GM12878 (cell line): ENCODE measurements around the gene TOR1B. TPM values are rescaled to one million over a fixed set of nuclear protein-coding genes. Genes with fewer than 3 reads are reported as not detected.

Experiments used
- ATAC-seq: fragments of 200-7000 bp; cut with Tn5 transposase; 3 replicates; pipeline ENCODE4 v1.9.1; 2020; ENCODE audit warnings: mild to moderate bottlenecking, moderate library complexity
- BruUV-seq: library from RNA; stranded (reverse); fragments of 400-500 nt; replicated peaks from 2 replicates; lab custom pipeline; 2021; lab: Mats Ljungman, UMichigan
- CTCF ChIA-PET: fragments of 300-600 bp; sonication (Branson Sonifier 250); formaldehyde crosslinking; extraction: SDS; loops from one replicate; lab custom pipeline; 2021; ENCODE audit warnings: inconsistent platforms; lab: Yijun Ruan, JAX
- POLR2A ChIA-PET: fragments of 350-600 bp; formaldehyde crosslinking; extraction: SDS; loops from one replicate; lab custom pipeline; 2021; ENCODE audit warnings: inconsistent platforms; lab: Charles Lee
- RAD21 ChIA-PET: fragments of 300-600 bp; sonication (Branson Sonifier 250); formaldehyde crosslinking; loops from one replicate; lab custom pipeline; 2023; ENCODE audit warnings: antibody characterized with exemption; ENCODE audit not compliant: unreplicated experiment; lab: Charles Lee
- SMC1A ChIA-PET: fragments of 300-600 bp; sonication (Branson Sonifier 250); formaldehyde crosslinking; loops from one replicate; lab custom pipeline; 2023; ENCODE audit not compliant: unreplicated experiment, uncharacterized antibody; lab: Charles Lee
- DNase-seq: peaks from one replicate; pipeline ENCODE4 v3.0.0-alpha.2; 2011; ENCODE audit warnings: low read depth, low spot score
- FAIRE-seq: peaks from 3 replicates; lab custom pipeline; 2011; peaks lifted over from hg19 to GRCh38; lab: Jason Lieb, UNC
- H2AFZ ChIP-seq: 2 replicates; pipeline ENCODE4 v1.6.0; 2011; ENCODE audit warnings: low read depth, low read length, control low read depth; ENCODE audit not compliant: control insufficient read depth
- H3K27ac ChIP-seq: 2 replicates; pipeline ENCODE4 v1.5.1; 2011; ENCODE audit warnings: control low read depth; ENCODE audit not compliant: control insufficient read depth, insufficient read depth
- H3K27me3 ChIP-seq, 2 experiments: replicated peaks in 1 of 2; 2 replicates each; pipeline versions ENCODE4 v1.6.0 to v1.6.1; 2011; ENCODE audit warnings: low read length in 1 of 2; ENCODE audit not compliant: control insufficient read depth in 2 of 2, insufficient read depth in 2 of 2
- H3K36me3 ChIP-seq, 2 experiments: 2 replicates each; pipeline ENCODE4 v1.5.1; 2011; ENCODE audit warnings: low read length in 1 of 2; ENCODE audit not compliant: control insufficient read depth in 2 of 2, insufficient read depth in 2 of 2
- H3K4me1 ChIP-seq: 2 replicates; pipeline ENCODE4 v1.6.1; 2011; ENCODE audit warnings: mild to moderate bottlenecking, low read length, moderate library complexity, mixed read lengths; ENCODE audit not compliant: control insufficient read depth, insufficient read depth
- H3K4me2 ChIP-seq: 2 replicates; pipeline ENCODE4 v1.6.0; 2011; ENCODE audit warnings: control low read depth; ENCODE audit not compliant: control insufficient read depth, insufficient read depth
- H3K4me3 ChIP-seq: fragments of 200-600 bp; sonication (generic); 2 replicates; pipeline ENCODE4 v1.5.1; 2016
- H3K79me2 ChIP-seq: 2 replicates; pipeline ENCODE4 v1.6.0; 2011; ENCODE audit warnings: low read length; ENCODE audit not compliant: control insufficient read depth, insufficient read depth
- H3K9ac ChIP-seq: 2 replicates; pipeline ENCODE4 v1.8.0; 2011; ENCODE audit warnings: low read length, control low read depth, mixed read lengths; ENCODE audit not compliant: control insufficient read depth, insufficient read depth
- H3K9me3 ChIP-seq: replicated peaks from 3 replicates; pipeline ENCODE4 v1.5.1; 2011; ENCODE audit warnings: mild to moderate bottlenecking, low read length; ENCODE audit not compliant: control insufficient read depth, insufficient read depth
- H4K20me1 ChIP-seq: 2 replicates; pipeline ENCODE4 v1.6.0; 2011; ENCODE audit not compliant: control insufficient read depth, insufficient read depth
- CREB1 ChIP-seq: IDR thresholded peaks from 2 replicates; pipeline ENCODE4 v1.6.1; 2012; ENCODE audit warnings: low read depth, mild to moderate bottlenecking, inconsistent platforms
- SREBF2 ChIP-seq: IDR thresholded peaks from 2 replicates; pipeline ENCODE4 v1.6.1; 2012; ENCODE audit warnings: mild to moderate bottlenecking, low read length
- WGBS: methylation state at CpG from one replicate; pipeline ENCODE4 v1.1.6; 2016; ENCODE audit warnings: low lambda C conversion rate; ENCODE audit not compliant: insufficient replicate concordance, insufficient coverage; ENCODE audit errors: missing lambda C conversion rate; 5-methylcytosine and 5-hydroxymethylcytosine counted together
- in situ Hi-C: fragments of 300-500 bp; cut with MboI; formaldehyde crosslinking; loops from 9 replicates; pipeline ENCODE4 v1.14.3; 2018; ENCODE audit warnings: mixed read lengths
- intact Hi-C: fragments of 100-400 bp; cut with micrococcal nuclease; formaldehyde crosslinking; loops from one replicate; pipeline ENCODE4 v1.14.2; 2022; ENCODE audit not compliant: unreplicated experiment
- polyA plus RNA-seq, 11 experiments: library from polyadenylated mRNA; depleted of rRNA in 4 of 11; unstranded in 6 of 11; stranded (reverse) in 5 of 11; fragments of >200 nt; fragmentation: Nextera tagmentation in 4 of 11; fragmentation: Illumina TruSeq in 1 of 11; extraction: Ambion mirVana in 4 of 11; extraction: Trizol in 1 of 11; gene quantifications; 1 replicate in 1 of 11; 2 replicates in 10 of 11; pipeline versions ENCODE4 v1.2.1 to v1.2.3, GENCODE V29; 2011 to 2016; ENCODE audit warnings: inconsistent platforms in 2 of 11, missing spikeins in 2 of 11, low read depth in 1 of 11
- total RNA-seq, 4 experiments: library from RNA; depleted of rRNA in 3 of 4; stranded (reverse); fragments of >200 nt in 3 of 4; fragmentation: Illumina TruSeq in 1 of 4; extraction: Trizol in 1 of 4; gene quantifications; 2 replicates each; pipeline versions ENCODE4 v1.2.1 to v1.2.3, GENCODE V29; 2013 to 2021
- TF ChIP-seq, protein P1 (sequence below): fragments of 450-650 bp; IDR thresholded peaks from 2 replicates; pipeline ENCODE4 v1.6.1; 2017; ENCODE audit warnings: mild to moderate bottlenecking

The TOR1B gene
- total and polyA plus RNA-seq, 10 of the 15 experiments (the other 5 are each of a cell fraction or from before 2014, with no cell fraction given), result 1.8 to 17.5 (median 9.9) TPM

- Histone ChIP-seq H4K20me1 (no peaks in the 10 kb centered on the region), H3K27me3 (no peaks in the 10 kb centered on the region), H3K9me3 (no peaks in the 10 kb centered on the region), H3K27ac (no peak overlapping the region), H3K4me3 (no peak overlapping the region), H3K9ac (no peak overlapping the region), H2AFZ (no peak overlapping the region), H3K79me2 (no peaks in the 10 kb centered on the region), H3K36me3 (no peaks in the 10 kb centered on the region), H3K4me2 (no peak overlapping the region), H3K4me1 (no peaks in the 10 kb centered on the region)
- no peak for DNase-seq
- BruUV-seq, result no TSS peak
- intact Hi-C loops, result no loop called here
- ChIA-PET SMC1A (interaction anchor here (1.4 kb wide), 1 partner anchor 18 kb away, joined by 4 read pairs; no protein-coding TSS in a partner anchor), RAD21 (interaction anchor here (1.2 kb wide), 1 partner anchor 19 kb away, joined by 5 read pairs; no protein-coding TSS in a partner anchor), CTCF (interaction anchor here (0.6 kb wide), 1 partner anchor 1250 kb away, joined by 3 read pairs; no protein-coding TSS in a partner anchor), POLR2A (no interaction called here)
- ATAC-seq, result no peak
- FAIRE-seq, result no peak
- in situ Hi-C loops, result no loop called here
- 51% methylated on average over 13 of the region's 13 CpGs for WGBS
- no peak for TF ChIP-seq CREB1
- no peak for TF ChIP-seq SREBF2
- TF ChIP-seq, protein P1, sequence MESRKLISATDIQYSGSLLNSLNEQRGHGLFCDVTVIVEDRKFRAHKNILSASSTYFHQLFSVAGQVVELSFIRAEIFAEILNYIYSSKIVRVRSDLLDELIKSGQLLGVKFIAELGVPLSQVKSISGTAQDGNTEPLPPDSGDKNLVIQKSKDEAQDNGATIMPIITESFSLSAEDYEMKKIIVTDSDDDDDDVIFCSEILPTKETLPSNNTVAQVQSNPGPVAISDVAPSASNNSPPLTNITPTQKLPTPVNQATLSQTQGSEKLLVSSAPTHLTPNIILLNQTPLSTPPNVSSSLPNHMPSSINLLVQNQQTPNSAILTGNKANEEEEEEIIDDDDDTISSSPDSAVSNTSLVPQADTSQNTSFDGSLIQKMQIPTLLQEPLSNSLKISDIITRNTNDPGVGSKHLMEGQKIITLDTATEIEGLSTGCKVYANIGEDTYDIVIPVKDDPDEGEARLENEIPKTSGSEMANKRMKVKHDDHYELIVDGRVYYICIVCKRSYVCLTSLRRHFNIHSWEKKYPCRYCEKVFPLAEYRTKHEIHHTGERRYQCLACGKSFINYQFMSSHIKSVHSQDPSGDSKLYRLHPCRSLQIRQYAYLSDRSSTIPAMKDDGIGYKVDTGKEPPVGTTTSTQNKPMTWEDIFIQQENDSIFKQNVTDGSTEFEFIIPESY, result no peak
Observed at GRCh38 chr9:129762985-129763926, 39.7 kb upstream of the TOR1B start.
